NCI-H1436 treated with DMSO at 0.1 percent for 48 hours (cell line): ENCODE results near the gene PTGIS.
"Not testable (repeated sequence)": the region's sequence is repeated elsewhere in the genome, so short reads cannot be mapped to it uniquely, and the experiment has no call there.

ENCODE experiments used
- DNase-seq: peaks from one replicate; lab custom pipeline; 2025; lab: John Stamatoyannopoulos, UW

The PTGIS gene

GRCh38 chr20:49579874-49580812 is 12.2 kb upstream of the PTGIS start:
- no peak for DNase-seq

GRCh38 chr20:49579195-49579594 is 11.3 kb upstream of the PTGIS start:
- DNase-seq = no peak

- DNase-seq = no peak
Observed at GRCh38 chr20:49578436-49578835, 10.5 kb upstream of the PTGIS start.

DNA sequence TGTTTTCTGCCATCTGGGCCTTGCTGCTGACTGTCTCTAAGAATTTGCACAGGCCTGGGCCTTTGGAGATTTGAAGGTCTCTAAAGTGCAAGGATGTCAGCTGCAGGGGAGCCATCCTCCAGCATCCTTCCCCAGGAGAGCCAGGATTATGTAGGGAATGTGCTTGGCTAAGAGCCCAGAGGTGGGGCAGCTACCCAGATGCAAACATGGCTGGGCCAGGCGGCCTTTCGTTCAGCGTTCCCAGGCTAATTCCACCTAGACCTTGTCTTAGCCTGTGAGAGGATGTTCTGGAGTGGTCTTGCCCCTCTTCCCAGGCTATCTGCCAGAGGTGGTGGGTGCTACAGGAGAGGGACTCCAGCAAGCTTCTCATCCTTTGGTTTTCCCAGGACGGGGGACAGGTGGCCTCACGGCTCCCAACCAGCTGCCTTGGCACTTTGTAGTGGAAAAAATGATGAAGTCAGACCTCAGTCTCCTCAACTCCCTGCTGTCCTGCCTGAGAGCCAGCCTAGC is 7.7 kb upstream of the PTGIS start:
- no peak for DNase-seq

DNA sequence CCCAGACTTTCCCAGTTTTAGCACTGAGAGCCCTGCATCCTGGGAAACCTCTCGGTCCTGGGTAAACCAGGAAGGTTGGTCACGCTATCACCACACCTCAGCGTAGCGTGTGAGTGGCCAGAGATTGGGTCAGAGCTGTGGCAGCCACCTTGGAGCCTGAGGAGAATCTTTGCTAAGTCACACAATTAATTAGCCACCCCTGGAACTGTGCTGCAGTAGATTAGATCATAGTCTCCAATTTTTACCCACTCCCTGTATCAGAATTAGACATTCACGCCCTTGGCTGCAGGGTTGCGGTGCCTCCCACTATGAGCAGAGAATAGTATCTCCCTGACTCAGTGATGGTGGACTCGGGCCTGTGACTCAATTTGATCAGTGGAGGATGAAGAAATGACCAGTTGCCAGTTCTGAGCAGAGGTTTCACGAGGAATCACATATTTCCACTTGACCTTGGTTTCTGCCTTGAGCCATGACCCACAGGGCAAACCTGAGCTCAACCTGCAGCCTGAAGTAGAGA is 6.0 kb upstream of the PTGIS start:
- DNase-seq = no peak

DNA sequence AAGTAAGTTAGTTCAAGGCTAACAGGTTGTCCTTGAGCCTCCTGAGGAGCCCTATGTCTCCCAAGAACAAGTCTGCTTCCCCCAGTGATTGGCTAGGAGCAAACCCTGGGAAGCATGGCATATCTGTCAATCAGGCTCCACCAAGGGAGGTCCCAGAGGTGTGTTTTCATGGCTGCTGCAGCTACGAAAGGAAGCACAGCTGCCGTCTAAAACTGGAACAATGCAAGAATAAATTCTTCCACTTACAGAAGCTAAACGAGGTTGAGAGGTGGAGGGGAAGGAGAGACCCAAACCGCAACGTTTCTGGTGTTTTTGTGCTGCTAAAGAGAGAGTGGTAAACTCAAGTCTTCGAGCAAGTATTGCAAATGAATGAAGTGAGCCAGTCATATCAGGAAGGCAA is 4.9 kb upstream of the PTGIS start:
- DNase-seq = no peak

DNA sequence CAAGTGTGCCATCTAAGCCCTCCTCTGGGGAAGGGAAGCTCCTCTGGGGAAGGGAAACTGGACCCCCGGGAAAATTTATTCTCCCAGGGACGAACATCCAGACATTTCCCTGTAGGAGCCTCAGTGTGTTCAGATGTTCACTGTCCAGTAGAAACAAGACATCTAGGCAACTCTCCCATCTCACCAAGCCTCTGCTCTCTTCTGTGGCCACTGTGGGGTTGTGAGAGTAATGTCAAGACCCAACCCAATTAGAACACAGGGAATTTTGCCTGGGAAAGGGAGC is 3.6 kb upstream of the PTGIS start:
- no peak for DNase-seq

DNA sequence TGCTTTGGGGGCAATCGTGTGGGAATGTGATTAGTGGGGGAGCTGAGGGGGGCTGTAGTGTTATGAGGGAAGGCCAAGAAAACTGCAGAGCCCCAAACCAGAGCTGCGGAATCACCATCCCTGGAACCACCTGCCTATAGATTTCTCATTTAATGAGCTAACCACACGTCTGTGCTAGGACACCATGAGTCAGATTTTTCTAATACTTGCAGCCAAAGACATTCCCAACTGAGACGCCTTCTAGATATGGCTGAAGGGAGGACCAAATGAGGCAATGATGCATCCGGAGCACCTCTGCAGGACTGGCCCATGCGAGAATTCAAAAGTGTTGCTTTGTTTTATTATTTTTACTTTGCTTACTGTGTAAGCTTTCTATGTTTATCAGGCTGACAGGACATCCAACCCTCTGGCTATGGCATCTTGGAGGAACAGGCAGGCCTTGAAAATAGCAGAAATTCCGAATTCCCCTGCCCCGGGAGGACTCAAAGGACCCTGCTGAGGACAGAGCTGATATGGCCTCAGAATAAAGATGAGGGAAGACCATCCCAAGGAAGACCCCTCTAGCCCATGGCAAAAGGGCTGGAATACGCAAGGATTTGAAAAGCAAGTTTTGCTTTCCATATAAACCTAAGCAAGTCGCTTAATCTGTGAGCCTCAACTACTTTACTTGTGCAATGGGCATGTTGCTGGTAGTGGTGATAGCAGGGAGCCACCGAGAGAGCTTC is 3.1 kb upstream of the PTGIS start:
- no peak for DNase-seq

DNA sequence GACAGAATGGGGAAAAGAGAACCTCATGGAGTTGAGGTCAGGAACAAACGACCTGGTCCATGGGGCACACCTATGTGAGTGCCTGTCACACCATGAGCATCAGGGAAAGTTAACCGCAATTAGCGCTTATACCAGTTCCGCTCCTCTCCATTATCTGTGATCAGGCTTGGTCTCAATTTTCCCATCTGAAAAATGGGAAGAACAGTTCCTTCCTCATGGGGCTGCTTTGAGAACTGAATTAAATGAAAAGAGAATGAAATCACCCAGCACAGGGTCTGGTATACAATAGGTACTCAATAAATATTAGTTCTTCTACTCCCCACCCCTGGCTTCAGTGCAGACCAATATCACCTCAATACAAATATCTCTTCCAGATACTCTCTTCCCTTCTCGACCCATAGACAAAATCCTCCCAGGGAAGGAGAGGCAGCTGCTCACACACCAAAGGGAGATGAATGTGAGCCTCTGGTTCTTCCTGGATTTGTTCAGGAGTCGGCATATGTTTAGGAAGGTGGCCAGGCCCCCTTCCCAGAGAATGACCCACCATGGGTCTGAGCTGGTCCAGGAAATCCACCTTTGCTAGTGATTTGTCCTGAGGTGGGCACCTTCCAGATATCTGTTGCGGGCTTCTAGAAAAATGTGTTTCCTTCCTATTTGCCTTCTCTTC is 2.4 kb upstream of the PTGIS start:
- DNase-seq = no peak

- no peak for DNase-seq
Observed at GRCh38 chr20:49569411-49570115, 1.6 kb upstream of the PTGIS start.

DNA sequence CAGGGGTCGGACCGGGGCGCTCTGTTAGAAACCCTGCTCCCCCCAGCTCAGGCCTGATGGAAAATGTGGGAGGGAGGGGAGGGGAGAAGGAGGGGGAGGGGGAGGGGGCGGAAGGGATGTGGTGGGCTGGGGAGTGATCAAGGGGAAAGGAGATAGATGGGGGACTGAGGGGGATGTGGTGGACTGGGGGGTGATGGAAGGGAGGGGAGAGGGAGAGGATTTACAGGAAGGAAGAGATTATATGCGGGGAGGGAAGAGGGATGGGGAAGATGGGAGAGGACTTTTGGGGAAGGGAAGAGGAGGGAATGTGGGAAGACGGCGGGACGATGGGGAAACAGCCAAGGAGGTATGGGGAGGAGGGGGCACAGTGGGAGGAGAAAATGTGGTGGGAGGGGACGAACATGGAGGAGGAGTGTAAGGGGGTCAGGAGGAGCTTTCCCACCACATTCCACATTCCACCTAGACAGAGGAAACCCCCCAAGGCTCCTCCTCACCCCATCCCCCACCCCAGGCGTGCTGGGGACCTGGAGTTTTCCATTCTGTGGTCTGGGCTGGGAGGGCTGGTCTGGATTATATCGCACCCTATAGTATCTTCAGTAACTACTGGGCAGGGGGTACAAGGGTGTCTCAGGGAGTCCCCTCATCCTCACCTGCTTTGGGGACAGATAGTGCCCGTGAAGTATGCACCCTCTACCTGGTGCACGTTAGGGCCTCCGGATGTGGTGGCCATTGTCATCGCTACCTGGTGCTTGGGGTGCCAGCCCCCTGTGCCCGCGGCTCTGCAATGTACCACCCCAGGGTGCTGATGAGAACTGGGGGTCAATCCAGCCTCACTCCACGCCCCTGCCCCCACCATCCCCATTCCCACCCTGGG is 578 bp upstream of the PTGIS start:
- DNase-seq = no peak

GRCh38 chr20:49566401-49567364 is 1.3 kb downstream of the PTGIS start:
- DNase-seq = no peak

- DNase-seq = not testable (repeated sequence)
Observed at GRCh38 chr20:49564991-49565390, 2.9 kb downstream of the PTGIS start.

GRCh38 chr20:49563015-49563980 is 4.6 kb downstream of the PTGIS start:
- no peak for DNase-seq

DNA sequence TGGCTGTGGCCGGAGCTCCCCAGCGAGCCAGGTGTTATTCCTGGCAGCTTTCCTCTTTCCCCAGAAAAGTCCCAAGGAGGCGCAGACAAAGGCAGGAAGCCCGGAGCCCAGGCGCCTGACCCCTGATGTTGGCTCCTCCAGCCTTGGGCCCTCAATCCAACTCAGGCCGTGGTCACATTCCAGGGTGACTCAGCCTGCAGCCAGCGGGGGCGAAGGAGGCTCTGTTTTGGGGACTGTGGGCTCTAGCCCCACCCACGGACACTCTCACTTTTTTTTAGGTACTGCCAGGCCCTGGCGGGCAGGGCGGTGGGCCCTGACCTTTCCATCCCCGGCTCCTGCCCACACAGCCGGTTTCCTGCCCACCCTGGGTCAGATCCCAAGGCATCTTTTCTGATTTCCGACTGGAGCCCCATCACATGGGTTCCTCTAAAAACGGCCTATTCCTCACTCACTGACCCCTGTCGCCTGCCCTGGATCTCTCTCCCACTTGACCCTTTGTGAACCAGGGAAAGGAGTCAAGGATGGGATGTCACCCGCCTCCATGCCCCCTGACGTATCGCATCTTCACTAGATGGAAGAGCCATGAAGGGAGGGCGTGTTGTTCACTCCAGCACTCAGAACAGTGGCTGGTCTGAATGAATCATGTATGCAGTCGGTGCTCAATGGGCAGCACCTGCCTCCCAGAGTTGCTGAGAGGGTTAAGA is 5.5 kb downstream of the PTGIS start:
- no peak for DNase-seq

DNA sequence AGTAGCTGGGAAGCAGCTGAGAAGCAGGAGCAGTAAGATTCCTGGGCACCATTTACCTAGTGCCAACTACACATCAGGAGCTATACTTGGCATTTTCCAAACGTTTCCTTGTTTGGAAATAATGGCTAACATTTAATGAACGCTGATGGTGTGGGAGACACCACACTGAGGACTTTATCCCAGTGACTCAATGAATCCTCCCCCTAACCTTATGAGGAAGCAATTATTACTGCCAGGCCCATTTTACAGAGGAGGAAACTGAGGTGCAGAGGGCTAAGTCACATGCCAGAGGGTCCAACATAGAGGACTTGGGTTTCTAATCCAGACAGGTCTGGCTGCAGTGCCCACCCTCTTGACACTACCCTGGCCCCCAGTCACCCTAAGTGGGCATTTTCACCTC is 6.1 kb downstream of the PTGIS start:
- DNase-seq = no peak

DNA sequence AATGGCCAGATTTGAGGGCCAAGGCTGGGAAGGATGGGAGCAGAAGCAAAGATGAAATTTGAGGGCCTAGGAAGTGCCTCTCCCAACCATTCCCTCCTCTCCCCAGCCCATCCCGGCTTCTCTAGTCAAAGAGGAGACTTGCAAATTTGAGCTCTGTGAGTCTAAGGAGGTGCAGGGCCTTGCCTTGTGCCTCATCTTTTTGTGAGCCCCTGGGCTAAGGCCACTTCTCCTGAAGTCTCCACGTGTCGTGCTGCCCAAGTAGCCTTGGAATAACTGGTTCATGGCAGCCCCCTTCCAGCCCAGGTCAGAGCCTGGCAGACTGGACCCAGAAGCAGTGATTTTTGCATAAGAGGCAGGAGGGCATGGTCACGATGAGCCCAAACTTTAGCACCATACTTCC is 6.7 kb downstream of the PTGIS start:
- DNase-seq = no peak

DNA sequence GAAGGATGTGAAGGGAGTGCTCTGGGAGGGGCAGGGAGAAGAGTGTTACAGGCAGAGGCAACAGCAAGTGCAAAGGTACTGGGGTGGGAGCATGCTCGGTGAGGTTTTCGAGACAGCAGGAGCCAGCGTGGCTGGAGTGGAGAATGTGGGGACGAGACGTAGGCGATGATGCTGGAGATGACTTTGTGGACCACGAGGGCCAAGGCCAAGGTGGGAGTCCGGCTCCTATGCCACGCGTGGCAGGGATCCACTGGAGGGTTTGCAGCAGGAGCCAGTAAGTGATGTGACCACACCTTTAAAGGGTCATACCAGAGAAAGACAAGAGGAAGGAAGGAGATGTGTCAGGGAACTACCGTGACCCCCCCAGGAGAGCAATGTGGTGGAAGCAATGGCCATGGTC is 7.3 kb downstream of the PTGIS start:
- DNase-seq = no peak
